Testis (tissue), 5 donors: ENCODE measurements around the gene CIT. TPM values are rescaled to one million over a fixed set of nuclear protein-coding genes. Genes with fewer than 3 reads are reported as not detected.

Experiments
- DNase-seq: peaks from one replicate; pipeline ENCODE4 v3.0.0-alpha.2; 2019
- H3K27ac ChIP-seq, 2 donors: fragments of 200-600 bp; sonication (generic); one replicate each; pipeline ENCODE4 v1.5.1; 2019
- H3K27me3 ChIP-seq: fragments of 200-600 bp; sonication (generic); one replicate; pipeline ENCODE4 v1.5.1; 2019
- H3K36me3 ChIP-seq: fragments of 200-600 bp; sonication (generic); one replicate; pipeline ENCODE4 v1.5.1; 2017; ENCODE audit warnings: low read depth; ENCODE audit errors: missing control alignments
- H3K4me1 ChIP-seq: fragments of 200-600 bp; sonication (generic); one replicate; pipeline ENCODE4 v1.5.1; 2019
- H3K4me3 ChIP-seq, 2 donors: fragments of 200-600 bp; sonication (generic); one replicate each; pipeline ENCODE4 v1.5.1; 2017 to 2019
- H3K9me3 ChIP-seq: fragments of 200-600 bp; sonication (generic); one replicate; pipeline ENCODE4 v1.5.1; 2017
- POLR2A ChIP-seq: fragments of 450-650 bp; IDR thresholded peaks from one replicate; pipeline ENCODE4 v1.6.1; 2017; ENCODE audit warnings: antibody characterized with exemption, mild to moderate bottlenecking, moderate library complexity
- WGBS, 2 donors: methylation state at CpG; one replicate each; pipeline ENCODE4 v1.1.5; 2018; 5-methylcytosine and 5-hydroxymethylcytosine counted together
- intact Hi-C: fragments of 100-400 bp; cut with DNase I; formaldehyde crosslinking; loops from one replicate; pipeline ENCODE4 v1.15.1; 2023; ENCODE audit warnings: low total_unique reads
- long read RNA-seq, 2 donors: transcript quantifications; one replicate each; lab custom pipeline, GENCODE V29; 2026
- polyA plus RNA-seq: library from polyadenylated mRNA; stranded (reverse); fragments of 350-450 nt; fragmentation: Illumina TruSeq; extraction: RNeasy Lipid Tissue Mini Kit (QIAGEN cat#74804); gene quantifications from one replicate; pipeline ENCODE4 v1.2.3, GENCODE V29; 2014; ENCODE audit warnings: low read depth, low replicate concordance; ENCODE audit not compliant: insufficient read depth
- total RNA-seq, 2 donors: library from RNA; depleted of rRNA; stranded (reverse); fragments of >200 nt; gene quantifications; one replicate each; pipeline ENCODE4 v1.2.3, GENCODE V29; 2016
- TF ChIP-seq, protein P1 (sequence below), 3 experiments: fragments of 450-650 bp in 2 of 3; fragments of 200-600 bp in 1 of 3; sonication (generic) in 1 of 3; IDR thresholded peaks; one replicate each; pipeline ENCODE4 v1.5.1; 2016 to 2019; ENCODE audit warnings: antibody characterized with exemption in 3 of 3, mild to moderate bottlenecking in 2 of 3, moderate library complexity in 1 of 3

Gene CIT, protein sequence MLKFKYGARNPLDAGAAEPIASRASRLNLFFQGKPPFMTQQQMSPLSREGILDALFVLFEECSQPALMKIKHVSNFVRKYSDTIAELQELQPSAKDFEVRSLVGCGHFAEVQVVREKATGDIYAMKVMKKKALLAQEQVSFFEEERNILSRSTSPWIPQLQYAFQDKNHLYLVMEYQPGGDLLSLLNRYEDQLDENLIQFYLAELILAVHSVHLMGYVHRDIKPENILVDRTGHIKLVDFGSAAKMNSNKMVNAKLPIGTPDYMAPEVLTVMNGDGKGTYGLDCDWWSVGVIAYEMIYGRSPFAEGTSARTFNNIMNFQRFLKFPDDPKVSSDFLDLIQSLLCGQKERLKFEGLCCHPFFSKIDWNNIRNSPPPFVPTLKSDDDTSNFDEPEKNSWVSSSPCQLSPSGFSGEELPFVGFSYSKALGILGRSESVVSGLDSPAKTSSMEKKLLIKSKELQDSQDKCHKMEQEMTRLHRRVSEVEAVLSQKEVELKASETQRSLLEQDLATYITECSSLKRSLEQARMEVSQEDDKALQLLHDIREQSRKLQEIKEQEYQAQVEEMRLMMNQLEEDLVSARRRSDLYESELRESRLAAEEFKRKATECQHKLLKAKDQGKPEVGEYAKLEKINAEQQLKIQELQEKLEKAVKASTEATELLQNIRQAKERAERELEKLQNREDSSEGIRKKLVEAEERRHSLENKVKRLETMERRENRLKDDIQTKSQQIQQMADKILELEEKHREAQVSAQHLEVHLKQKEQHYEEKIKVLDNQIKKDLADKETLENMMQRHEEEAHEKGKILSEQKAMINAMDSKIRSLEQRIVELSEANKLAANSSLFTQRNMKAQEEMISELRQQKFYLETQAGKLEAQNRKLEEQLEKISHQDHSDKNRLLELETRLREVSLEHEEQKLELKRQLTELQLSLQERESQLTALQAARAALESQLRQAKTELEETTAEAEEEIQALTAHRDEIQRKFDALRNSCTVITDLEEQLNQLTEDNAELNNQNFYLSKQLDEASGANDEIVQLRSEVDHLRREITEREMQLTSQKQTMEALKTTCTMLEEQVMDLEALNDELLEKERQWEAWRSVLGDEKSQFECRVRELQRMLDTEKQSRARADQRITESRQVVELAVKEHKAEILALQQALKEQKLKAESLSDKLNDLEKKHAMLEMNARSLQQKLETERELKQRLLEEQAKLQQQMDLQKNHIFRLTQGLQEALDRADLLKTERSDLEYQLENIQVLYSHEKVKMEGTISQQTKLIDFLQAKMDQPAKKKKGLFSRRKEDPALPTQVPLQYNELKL (N-terminal part only)
- total RNA-seq = 10 to 100 TPM; 14.6 to 30.0 TPM
- polyA plus RNA-seq = 20.0 TPM
- long read RNA-seq, donor 1 = 0 reads
- long read RNA-seq, donor 2 = 0 reads

DNA sequence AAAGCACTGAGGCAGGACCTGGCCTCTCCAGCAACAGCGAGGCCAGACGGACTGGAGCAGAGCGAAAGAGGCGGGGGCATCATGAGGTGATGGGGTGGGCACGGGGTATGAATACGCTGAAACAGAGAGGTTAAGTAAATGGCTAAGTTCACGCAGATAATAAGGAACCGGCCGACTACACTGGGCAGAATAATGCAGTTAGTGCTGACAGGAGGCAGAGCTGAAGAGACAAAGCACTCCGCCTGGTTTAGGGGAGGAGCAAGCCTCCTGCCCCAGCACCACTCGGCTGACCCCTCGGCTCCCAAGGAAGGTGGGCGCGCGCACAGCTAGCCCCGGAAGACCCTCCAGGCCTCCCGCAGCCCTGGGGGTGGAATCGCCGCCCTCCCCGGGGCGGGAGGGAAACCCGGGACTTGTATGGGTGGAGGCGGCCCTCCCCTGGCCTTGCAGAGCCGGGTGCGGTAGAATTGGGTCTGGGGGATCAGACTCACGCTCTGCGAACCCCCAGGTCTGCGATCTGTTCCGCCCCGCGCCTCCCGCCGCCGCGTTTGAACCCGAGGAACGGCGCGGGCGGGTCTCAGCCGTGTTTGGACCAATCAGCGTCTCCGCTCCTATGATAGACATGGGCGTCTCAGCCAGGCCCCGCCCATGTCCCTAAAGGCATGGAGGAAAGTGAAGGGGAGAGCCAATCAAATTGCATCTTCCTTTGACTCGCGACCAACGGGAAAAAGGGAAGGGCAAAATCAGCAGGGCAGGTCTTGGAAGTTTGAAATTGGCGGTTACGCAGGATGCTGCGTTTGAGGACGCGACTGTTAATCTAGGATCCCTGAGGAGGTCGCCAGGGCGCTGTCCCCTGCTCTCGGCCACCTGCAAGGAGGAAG, at the start of gene CIT:
Gene CIT, minus strand, starts transcription at position 560 of the 878 bp plus-strand sequence. CDS start 1,152 bp downstream, outside the sequence.
- H3K27me3 ChIP-seq = no peaks in the 10 kb centered on the region
- 1% methylated on average over 43 to 55 of the region's 56 CpGs for WGBS, 2 donors
- no peak within 1 kb of the TSS for H3K27ac ChIP-seq
- intact Hi-C loops = no loop called here
- no peaks in the 10 kb centered on the region for H3K9me3 ChIP-seq
- H3K4me1 ChIP-seq = no peaks in the 10 kb centered on the region
- peak within 1 kb of the TSS; percentile 66 to 68 for H3K4me3 ChIP-seq
- no peak for TF ChIP-seq POLR2A
- TF ChIP-seq, protein P1, sequence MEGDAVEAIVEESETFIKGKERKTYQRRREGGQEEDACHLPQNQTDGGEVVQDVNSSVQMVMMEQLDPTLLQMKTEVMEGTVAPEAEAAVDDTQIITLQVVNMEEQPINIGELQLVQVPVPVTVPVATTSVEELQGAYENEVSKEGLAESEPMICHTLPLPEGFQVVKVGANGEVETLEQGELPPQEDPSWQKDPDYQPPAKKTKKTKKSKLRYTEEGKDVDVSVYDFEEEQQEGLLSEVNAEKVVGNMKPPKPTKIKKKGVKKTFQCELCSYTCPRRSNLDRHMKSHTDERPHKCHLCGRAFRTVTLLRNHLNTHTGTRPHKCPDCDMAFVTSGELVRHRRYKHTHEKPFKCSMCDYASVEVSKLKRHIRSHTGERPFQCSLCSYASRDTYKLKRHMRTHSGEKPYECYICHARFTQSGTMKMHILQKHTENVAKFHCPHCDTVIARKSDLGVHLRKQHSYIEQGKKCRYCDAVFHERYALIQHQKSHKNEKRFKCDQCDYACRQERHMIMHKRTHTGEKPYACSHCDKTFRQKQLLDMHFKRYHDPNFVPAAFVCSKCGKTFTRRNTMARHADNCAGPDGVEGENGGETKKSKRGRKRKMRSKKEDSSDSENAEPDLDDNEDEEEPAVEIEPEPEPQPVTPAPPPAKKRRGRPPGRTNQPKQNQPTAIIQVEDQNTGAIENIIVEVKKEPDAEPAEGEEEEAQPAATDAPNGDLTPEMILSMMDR (IDR thresholded peaks at IDR 0.05) = no peak
- no peaks in the 10 kb centered on the region for H3K36me3 ChIP-seq
- DNase-seq = peak; percentile 94

DNA sequence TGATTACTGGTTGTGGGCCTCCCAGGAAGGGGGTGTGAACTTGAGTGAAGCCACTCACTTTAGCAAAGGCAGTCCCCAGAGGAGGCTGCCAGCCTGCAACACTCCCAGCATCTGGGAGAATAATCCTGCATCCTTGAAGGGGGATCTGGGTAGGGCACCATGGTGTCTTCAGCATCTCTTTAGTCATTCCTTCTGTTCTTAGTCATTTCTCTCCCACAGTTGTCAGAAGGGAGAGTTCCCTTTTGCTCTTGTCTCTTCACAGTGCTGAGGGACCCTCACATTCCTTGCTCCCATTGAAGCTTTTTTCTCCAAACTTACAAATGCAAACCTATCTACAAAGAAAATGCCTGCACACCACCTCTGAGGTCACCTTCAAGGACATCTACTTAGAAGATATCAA, 48.1 kb upstream of the CIT start:
- H3K36me3 ChIP-seq = no peaks in the 10 kb centered on the region
- H3K27ac ChIP-seq = no peak overlapping the region
- intact Hi-C loops = no loop called here
- H3K27me3 ChIP-seq = no peaks in the 10 kb centered on the region
- no peak overlapping the region for H3K4me3 ChIP-seq
- H3K9me3 ChIP-seq = no peaks in the 10 kb centered on the region
- TF ChIP-seq, protein P1 (IDR thresholded peaks at IDR 0.05) = no peak
- TF ChIP-seq POLR2A = no peak
- no peak for DNase-seq
- no peaks in the 10 kb centered on the region for H3K4me1 ChIP-seq

DNA sequence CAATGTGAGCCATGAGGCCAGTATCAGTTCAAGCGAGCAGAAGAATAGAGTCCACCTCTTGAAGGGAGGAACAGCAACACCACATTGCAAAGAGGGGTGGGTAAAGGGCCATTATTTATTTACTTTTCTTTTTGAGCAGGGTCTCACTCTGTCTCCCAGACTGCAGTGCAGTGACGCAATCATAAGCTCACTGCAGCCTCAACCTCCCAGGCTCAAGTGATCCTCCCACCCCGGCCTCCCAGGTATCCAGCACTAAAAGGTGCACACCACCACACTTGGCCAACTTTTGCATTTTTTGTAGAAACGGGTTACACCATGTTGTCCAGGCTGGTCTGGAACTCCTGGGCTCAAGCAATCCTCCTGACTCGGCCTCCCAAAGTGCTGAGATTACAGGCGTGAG, 42.9 kb upstream of the CIT start:
- H3K4me1 ChIP-seq = no peaks in the 10 kb centered on the region
- intact Hi-C loops = no loop called here
- TF ChIP-seq, protein P1 (IDR thresholded peaks at IDR 0.05) = no peak
- no peak for TF ChIP-seq POLR2A
- WGBS, 2 donors = 79 to 86% methylated on average over 6 of the region's 6 CpGs
- H3K4me3 ChIP-seq = no peak overlapping the region
- no peak overlapping the region for H3K27ac ChIP-seq
- H3K9me3 ChIP-seq = no peaks in the 10 kb centered on the region
- DNase-seq = no peak
- no peaks in the 10 kb centered on the region for H3K27me3 ChIP-seq
- H3K36me3 ChIP-seq = no peaks in the 10 kb centered on the region

DNA sequence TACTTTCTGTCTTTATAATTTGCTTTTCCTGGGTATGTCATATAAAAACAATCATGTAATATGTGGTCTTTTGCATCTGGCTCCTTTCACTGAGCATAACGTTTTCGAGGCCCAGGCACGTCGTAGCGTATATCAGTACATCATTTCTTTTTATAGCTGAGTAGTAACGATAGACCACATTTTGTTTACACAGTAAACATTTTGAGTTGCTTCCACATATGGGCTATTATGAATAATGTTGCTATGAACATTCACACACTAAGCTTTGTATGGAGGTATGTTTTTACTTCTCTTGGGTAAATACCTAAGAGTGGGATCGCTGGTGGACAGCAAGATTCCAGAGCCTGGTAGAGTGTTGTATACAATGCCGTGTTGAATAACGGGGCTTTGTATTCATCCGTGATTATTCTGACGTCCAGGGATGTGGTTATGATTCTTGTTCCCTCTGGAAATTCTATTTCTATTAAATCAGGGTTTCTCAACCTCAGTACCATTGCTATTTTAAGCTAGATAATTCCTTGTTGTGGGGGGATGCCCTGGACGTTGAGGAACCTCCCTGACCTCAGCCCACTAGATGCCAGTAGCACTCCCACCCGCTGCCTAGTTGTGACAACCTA, 38.9 kb upstream of the CIT start:
- Histone ChIP-seq H3K27ac (no peak overlapping the region), H3K9me3 (no peaks in the 10 kb centered on the region), H3K4me1 (no peaks in the 10 kb centered on the region), H3K27me3 (no peaks in the 10 kb centered on the region), H3K36me3 (no peaks in the 10 kb centered on the region), H3K4me3 (no peak overlapping the region)
- 79 to 86% methylated on average over 13 of the region's 13 CpGs for WGBS, 2 donors
- no peak for DNase-seq
- TF ChIP-seq POLR2A = no peak
- TF ChIP-seq, protein P1 (IDR thresholded peaks at IDR 0.05) = no peak
- intact Hi-C loops = no loop called here
